ENCODE data around the gene SPESP1.

- TF ChIP-seq, protein P1, sequence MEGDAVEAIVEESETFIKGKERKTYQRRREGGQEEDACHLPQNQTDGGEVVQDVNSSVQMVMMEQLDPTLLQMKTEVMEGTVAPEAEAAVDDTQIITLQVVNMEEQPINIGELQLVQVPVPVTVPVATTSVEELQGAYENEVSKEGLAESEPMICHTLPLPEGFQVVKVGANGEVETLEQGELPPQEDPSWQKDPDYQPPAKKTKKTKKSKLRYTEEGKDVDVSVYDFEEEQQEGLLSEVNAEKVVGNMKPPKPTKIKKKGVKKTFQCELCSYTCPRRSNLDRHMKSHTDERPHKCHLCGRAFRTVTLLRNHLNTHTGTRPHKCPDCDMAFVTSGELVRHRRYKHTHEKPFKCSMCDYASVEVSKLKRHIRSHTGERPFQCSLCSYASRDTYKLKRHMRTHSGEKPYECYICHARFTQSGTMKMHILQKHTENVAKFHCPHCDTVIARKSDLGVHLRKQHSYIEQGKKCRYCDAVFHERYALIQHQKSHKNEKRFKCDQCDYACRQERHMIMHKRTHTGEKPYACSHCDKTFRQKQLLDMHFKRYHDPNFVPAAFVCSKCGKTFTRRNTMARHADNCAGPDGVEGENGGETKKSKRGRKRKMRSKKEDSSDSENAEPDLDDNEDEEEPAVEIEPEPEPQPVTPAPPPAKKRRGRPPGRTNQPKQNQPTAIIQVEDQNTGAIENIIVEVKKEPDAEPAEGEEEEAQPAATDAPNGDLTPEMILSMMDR (conservative IDR thresholded peaks at IDR 0.05; ENCODE audit: low read depth in 2 of 2): no peak
- no peak for TF ChIP-seq EZH2 (IDR thresholded peaks at IDR 0.05; ENCODE audit: low read depth, unreplicated experiment)
Measured at GRCh38 chr15:68987676-68988075, 57.4 kb downstream of the SPESP1 start.

All from GM23338 (cell line).